B cell (primary cell): ENCODE data around the gene SLC9A9. TPM values are rescaled to one million over a fixed set of nuclear protein-coding genes. Genes with fewer than 3 reads are reported as not detected.

Source experiments
- ATAC-seq: fragments of 200-7000 bp; cut with Tn5 transposase; one replicate; pipeline ENCODE4 v1.10.0; 2021; ENCODE audit warnings: low read depth, mild to moderate bottlenecking, moderate number of reproducible peaks, moderate library complexity
- CTCF ChIA-PET: fragments of 350-600 bp; sonication (Branson Sonifier 250); formaldehyde crosslinking; loops from one replicate; lab custom pipeline; 2021; ENCODE audit warnings: antibody characterized with exemption, inconsistent platforms; lab: Charles Lee
- POLR2A ChIA-PET: fragments of 350-600 bp; sonication (Branson Sonifier 250); formaldehyde crosslinking; loops from one replicate; lab custom pipeline; 2021; ENCODE audit warnings: antibody characterized with exemption; lab: Charles Lee
- DNase-seq: peaks from one replicate; pipeline ENCODE4 v3.0.0; 2013
- H2AFZ ChIP-seq: 2 replicates; pipeline ENCODE4 v1.6.1; 2012; ENCODE audit warnings: mild to moderate bottlenecking, low read depth, low read length; ENCODE audit not compliant: insufficient read depth, poor library complexity, severe bottlenecking
- H3K27ac ChIP-seq, 2 donors: 1 replicate in 1 of 2; 2 replicates in 1 of 2; pipeline ENCODE4 v1.5.1; 2012 to 2013; ENCODE audit warnings: low read length in 2 of 2, mild to moderate bottlenecking in 2 of 2, moderate library complexity in 1 of 2
- H3K27me3 ChIP-seq, 4 experiments: fragments of 200-600 bp in 1 of 4; sonication (generic) in 1 of 4; replicated peaks in 1 of 4; 1 replicate in 2 of 4; 2 replicates in 2 of 4; pipeline versions ENCODE4 v1.6.1 to v1.7.0; 2013 to 2016; ENCODE audit warnings: low read length in 3 of 4, mild to moderate bottlenecking in 2 of 4, mixed read lengths in 1 of 4, moderate library complexity in 1 of 4; ENCODE audit not compliant: insufficient read depth in 4 of 4, control insufficient read depth in 3 of 4; ENCODE audit errors: control extremely low read depth in 1 of 4
- H3K36me3 ChIP-seq, 2 experiments: replicated peaks in 1 of 2; 1 replicate in 1 of 2; 2 replicates in 1 of 2; pipeline versions ENCODE4 v1.6.1 to v1.7.1; 2013; ENCODE audit warnings: low read length in 1 of 2; ENCODE audit not compliant: insufficient read depth in 2 of 2, control insufficient read depth in 1 of 2; ENCODE audit errors: control extremely low read depth in 1 of 2, extremely low read depth in 1 of 2
- H3K4me1 ChIP-seq, 2 donors: fragments of 200-600 bp in 1 of 2; sonication (generic) in 1 of 2; 1 replicate in 1 of 2; 2 replicates in 1 of 2; pipeline versions ENCODE4 v1.5.1 to v1.6.1; 2013 to 2017; ENCODE audit warnings: low read length in 2 of 2; ENCODE audit not compliant: control insufficient read depth in 2 of 2, insufficient read depth in 2 of 2
- H3K4me2 ChIP-seq: replicated peaks from 2 replicates; pipeline ENCODE3; 2012; ENCODE audit warnings: mild to moderate bottlenecking, low read depth, low read length; ENCODE audit not compliant: poor library complexity, severe bottlenecking
- H3K4me3 ChIP-seq, 5 experiments: fragments of 200-600 bp in 1 of 5; sonication (generic) in 1 of 5; 1 replicate in 3 of 5; 2 replicates in 2 of 5; pipeline versions ENCODE4 v1.5.1 to v1.7.0; 2011 to 2016; ENCODE audit warnings: low read length in 4 of 5, mild to moderate bottlenecking in 4 of 5, low read depth in 2 of 5, control low read depth in 1 of 5, moderate library complexity in 1 of 5; ENCODE audit not compliant: insufficient read depth in 1 of 5; ENCODE audit errors: control extremely low read depth in 1 of 5, extremely low read depth in 1 of 5
- H3K79me2 ChIP-seq: fragments of 200-600 bp; sonication (generic); one replicate; pipeline ENCODE4 v1.6.0; 2016; ENCODE audit warnings: low read length; ENCODE audit not compliant: control insufficient read depth, insufficient read depth
- H3K9ac ChIP-seq: fragments of 200-600 bp; sonication (generic); 2 replicates; pipeline ENCODE4 v1.6.1; 2017; ENCODE audit warnings: mild to moderate bottlenecking, low read length, moderate library complexity
- H3K9me3 ChIP-seq, 3 donors: one replicate each; pipeline versions ENCODE4 v1.6.1 to v1.7.1; 2013; ENCODE audit warnings: low read length in 2 of 3; ENCODE audit not compliant: control insufficient read depth in 2 of 3, insufficient read depth in 1 of 3; ENCODE audit errors: control extremely low read depth in 1 of 3
- H4K20me1 ChIP-seq: 2 replicates; pipeline ENCODE4 v1.6.0; 2012; ENCODE audit warnings: mild to moderate bottlenecking, low read length; ENCODE audit not compliant: insufficient read depth, control insufficient read depth, poor library complexity, severe bottlenecking
- H3K27ac Mint-ChIP-seq: one replicate; pipeline ENCODE4 v1.8.0; 2021; ENCODE audit warnings: mixed read lengths
- H3K27me3 Mint-ChIP-seq: one replicate; pipeline ENCODE4 v1.8.0; 2021; ENCODE audit warnings: mixed read lengths
- H3K4me1 Mint-ChIP-seq: one replicate; pipeline ENCODE4 v1.8.0; 2021; ENCODE audit warnings: mixed read lengths
- H3K4me3 Mint-ChIP-seq: one replicate; pipeline ENCODE4 v1.8.0; 2021; ENCODE audit warnings: mixed read lengths
- H3K9me3 Mint-ChIP-seq: one replicate; pipeline ENCODE4 v1.8.0; 2022; ENCODE audit warnings: mixed read lengths; ENCODE audit not compliant: insufficient read depth
- EZH2 ChIP-seq: IDR thresholded peaks from 2 replicates; pipeline ENCODE4 v1.6.1; 2012; ENCODE audit warnings: borderline replicate concordance, low read depth, mild to moderate bottlenecking, moderate library complexity, low read length; ENCODE audit not compliant: insufficient read depth, poor library complexity, severe bottlenecking
- WGBS: methylation state at CpG from one replicate; pipeline ENCODE4 v1.1.5; 2013; ENCODE audit warnings: missing lambda C conversion rate; ENCODE audit not compliant: insufficient coverage; 5-methylcytosine and 5-hydroxymethylcytosine counted together
- intact Hi-C: fragments of 100-400 bp; cut with micrococcal nuclease; formaldehyde crosslinking; loops from one replicate; pipeline ENCODE4 v1.10.0; 2022
- polyA plus RNA-seq: library from polyadenylated mRNA; depleted of rRNA; stranded (reverse); fragments of >200 nt; gene quantifications from 2 replicates; pipeline ENCODE4 v1.2.3, GENCODE V29; 2012
- total RNA-seq, 2 donors: library from RNA; stranded (reverse); fragments of 120-200 nt in 1 of 2; gene quantifications; 1 replicate in 1 of 2; 2 replicates in 1 of 2; pipeline versions ENCODE4 v1.2.3 to v1.2.4, GENCODE V29; 2013 to 2022
- TF ChIP-seq, protein P1 (sequence below): fragments of 200-600 bp; IDR thresholded peaks from one replicate; pipeline ENCODE4 v1.8.0; 2022; ENCODE audit warnings: antibody characterized with exemption, mild to moderate bottlenecking

SLC9A9 gene
- total and polyA plus RNA-seq, 2 donors (not counting 1 experiment from before 2014, with no cell fraction given), result 7.7 to 17.3 TPM

DNA sequence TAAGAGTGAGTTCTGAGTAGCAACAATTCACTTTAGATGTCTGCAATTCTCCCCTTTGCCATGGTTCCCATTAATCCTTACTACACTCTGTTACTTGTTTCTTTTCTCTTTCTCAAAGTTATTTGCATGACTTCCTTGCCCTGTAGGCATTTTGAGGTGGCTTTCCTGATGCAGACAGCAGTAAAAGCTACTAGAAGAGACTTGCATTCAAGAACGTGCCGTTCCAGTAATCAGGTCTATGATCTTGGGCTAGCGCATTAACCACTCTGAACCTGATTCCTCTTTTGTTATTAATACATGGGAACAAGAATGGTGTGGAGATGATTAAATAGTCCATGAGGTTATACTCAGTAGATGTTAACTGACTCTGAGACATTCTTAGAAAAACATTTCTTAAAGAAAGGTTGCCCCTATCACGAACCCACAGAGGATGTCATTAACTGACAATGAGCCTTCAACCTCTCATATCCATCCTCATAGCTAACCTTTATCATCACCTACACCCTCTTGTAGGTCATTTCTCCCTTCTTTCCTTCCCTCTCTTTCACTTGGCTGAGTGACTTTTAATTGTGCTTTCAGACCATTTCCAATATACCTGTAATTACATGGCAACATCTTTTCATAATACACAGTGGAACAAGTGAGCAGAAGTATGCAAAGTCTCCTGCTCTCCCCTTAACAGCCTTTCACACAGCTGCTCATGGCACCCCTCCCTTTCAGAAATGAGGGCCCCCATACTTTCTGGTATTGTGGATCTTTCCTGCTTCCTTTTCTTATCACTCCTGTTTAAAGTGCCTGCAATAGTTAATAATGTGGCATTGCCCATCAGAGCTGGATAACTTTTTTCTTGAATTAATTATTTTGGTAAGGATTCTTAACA, 552.8 kb downstream of the SLC9A9 start:
- H3K4me3 Mint-ChIP-seq, result peak overlapping the region; percentile 14
- DNase-seq, result no peak
- no peak overlapping the region for H2AFZ ChIP-seq
- no peak overlapping the region for H3K27ac Mint-ChIP-seq
- TF ChIP-seq EZH2, result no peak
- TF ChIP-seq, protein P1, sequence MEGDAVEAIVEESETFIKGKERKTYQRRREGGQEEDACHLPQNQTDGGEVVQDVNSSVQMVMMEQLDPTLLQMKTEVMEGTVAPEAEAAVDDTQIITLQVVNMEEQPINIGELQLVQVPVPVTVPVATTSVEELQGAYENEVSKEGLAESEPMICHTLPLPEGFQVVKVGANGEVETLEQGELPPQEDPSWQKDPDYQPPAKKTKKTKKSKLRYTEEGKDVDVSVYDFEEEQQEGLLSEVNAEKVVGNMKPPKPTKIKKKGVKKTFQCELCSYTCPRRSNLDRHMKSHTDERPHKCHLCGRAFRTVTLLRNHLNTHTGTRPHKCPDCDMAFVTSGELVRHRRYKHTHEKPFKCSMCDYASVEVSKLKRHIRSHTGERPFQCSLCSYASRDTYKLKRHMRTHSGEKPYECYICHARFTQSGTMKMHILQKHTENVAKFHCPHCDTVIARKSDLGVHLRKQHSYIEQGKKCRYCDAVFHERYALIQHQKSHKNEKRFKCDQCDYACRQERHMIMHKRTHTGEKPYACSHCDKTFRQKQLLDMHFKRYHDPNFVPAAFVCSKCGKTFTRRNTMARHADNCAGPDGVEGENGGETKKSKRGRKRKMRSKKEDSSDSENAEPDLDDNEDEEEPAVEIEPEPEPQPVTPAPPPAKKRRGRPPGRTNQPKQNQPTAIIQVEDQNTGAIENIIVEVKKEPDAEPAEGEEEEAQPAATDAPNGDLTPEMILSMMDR, result no peak
- H3K9ac ChIP-seq, result no peak overlapping the region
- H3K4me2 ChIP-seq, result no peak overlapping the region
- H3K4me3 ChIP-seq, result no peak overlapping the region
- no peak overlapping the region for H3K27ac ChIP-seq
- H3K9me3 Mint-ChIP-seq, result no peaks in the 10 kb centered on the region
- peaks cover 10 to 24% of the 10 kb centered on the region in 2 donors for H3K4me1 ChIP-seq
- peaks cover 28% of the 10 kb centered on the region for H3K4me1 Mint-ChIP-seq
- no peaks in the 10 kb centered on the region for H3K27me3 Mint-ChIP-seq
- POLR2A ChIA-PET, result no interaction called here
- no peak for ATAC-seq
- WGBS, result 100% methylated on average over 1 of the region's 4 CpGs
- H3K79me2 ChIP-seq, result no peaks in the 10 kb centered on the region
- H3K36me3 ChIP-seq, result no peaks in the 10 kb centered on the region
- H4K20me1 ChIP-seq, result no peaks in the 10 kb centered on the region
- no peaks in the 10 kb centered on the region for H3K9me3 ChIP-seq
- intact Hi-C loops, result no loop called here
- H3K27me3 ChIP-seq, result no peaks in the 10 kb centered on the region
- CTCF ChIA-PET, result no interaction called here

DNA sequence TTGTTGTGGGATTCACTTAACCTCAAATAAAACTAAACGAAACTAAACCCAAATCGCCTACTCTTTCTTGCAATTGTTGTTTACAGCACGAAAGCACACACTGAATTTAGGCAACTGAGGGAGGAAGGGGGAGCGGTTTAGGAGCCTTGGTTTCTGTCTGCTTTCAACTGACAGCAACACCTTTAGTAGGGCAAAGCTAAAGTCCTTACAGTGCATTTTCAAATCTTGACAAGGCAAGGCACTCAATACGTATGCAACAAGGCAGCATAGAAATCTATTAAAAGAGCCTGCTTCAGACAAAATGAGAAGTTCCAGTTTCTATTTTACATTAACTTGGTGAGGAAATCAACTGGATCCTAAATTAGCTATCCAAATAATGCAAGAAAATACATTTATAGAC, 554.1 kb downstream of the SLC9A9 start:
- ATAC-seq (no peak), DNase-seq (no peak)
- Histone ChIP-seq H3K36me3 (no peaks in the 10 kb centered on the region), H3K27ac (no peak overlapping the region), H3K4me1 (peaks cover 9 to 23% of the 10 kb centered on the region in 2 donors), H2AFZ (peak overlapping the region; percentile 1), H3K9me3 (no peaks in the 10 kb centered on the region), H3K9ac (no peak overlapping the region), H4K20me1 (no peaks in the 10 kb centered on the region), H3K4me3 (no peak overlapping the region), H3K4me2 (peak overlapping the region; percentile 9), H3K27me3 (no peaks in the 10 kb centered on the region), H3K79me2 (no peaks in the 10 kb centered on the region)
- WGBS, result 90% methylated on average over 3 of the region's 5 CpGs
- H3K4me1 Mint-ChIP-seq, result peaks cover 27% of the 10 kb centered on the region
- no peaks in the 10 kb centered on the region for H3K9me3 Mint-ChIP-seq
- ChIA-PET POLR2A (no interaction called here), CTCF (no interaction called here)
- no peaks in the 10 kb centered on the region for H3K27me3 Mint-ChIP-seq
- intact Hi-C loops, result no loop called here
- no peak overlapping the region for H3K27ac Mint-ChIP-seq
- H3K4me3 Mint-ChIP-seq, result peak overlapping the region; percentile 30
- no peak for TF ChIP-seq EZH2
- TF ChIP-seq, protein P1, result no peak
